Measurements from ENCODE around the gene OR6K3.

DNA sequence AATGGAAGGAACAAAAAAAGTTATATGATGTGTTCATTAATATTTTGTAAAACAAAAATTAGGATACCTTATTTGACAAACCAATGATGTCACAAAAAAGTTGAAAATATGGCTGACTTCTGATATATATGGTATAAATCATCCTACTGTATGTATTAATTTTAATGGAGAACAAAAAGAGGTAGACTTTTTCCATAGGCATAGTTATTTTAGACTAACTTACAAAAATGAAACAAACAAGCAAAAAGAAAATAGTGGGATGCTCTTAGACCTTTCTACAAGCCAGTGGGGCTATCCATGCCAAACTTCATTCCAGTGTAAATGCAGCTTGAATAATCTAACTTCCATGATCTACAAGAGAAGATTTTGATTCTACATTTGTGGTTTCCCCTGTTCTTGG is 33.5 kb downstream of the OR6K3 start:
- TF ChIP-seq, protein P1, sequence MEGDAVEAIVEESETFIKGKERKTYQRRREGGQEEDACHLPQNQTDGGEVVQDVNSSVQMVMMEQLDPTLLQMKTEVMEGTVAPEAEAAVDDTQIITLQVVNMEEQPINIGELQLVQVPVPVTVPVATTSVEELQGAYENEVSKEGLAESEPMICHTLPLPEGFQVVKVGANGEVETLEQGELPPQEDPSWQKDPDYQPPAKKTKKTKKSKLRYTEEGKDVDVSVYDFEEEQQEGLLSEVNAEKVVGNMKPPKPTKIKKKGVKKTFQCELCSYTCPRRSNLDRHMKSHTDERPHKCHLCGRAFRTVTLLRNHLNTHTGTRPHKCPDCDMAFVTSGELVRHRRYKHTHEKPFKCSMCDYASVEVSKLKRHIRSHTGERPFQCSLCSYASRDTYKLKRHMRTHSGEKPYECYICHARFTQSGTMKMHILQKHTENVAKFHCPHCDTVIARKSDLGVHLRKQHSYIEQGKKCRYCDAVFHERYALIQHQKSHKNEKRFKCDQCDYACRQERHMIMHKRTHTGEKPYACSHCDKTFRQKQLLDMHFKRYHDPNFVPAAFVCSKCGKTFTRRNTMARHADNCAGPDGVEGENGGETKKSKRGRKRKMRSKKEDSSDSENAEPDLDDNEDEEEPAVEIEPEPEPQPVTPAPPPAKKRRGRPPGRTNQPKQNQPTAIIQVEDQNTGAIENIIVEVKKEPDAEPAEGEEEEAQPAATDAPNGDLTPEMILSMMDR (IDR thresholded peaks at IDR 0.05) = no peak
- TF ChIP-seq POLR2A (IDR thresholded peaks at IDR 0.05) (no peak), POLR2AphosphoS5 (IDR thresholded peaks at IDR 0.05; ENCODE audit: insufficient read depth in 1 of 2, low read depth in 1 of 2) (no peak)

Measured in vagina (tissue), 2 donors.